GM19463 (cell line): Measurements from ENCODE around the gene DENND6B.

Experiments used
- ATAC-seq: cut with Tn5 transposase; IDR thresholded peaks from one replicate; pipeline ENCODE4 v1.9.1; 2021; ENCODE audit warnings: mild to moderate bottlenecking, moderate library complexity; ENCODE audit not compliant: unreplicated experiment

The DENND6B gene

DNA sequence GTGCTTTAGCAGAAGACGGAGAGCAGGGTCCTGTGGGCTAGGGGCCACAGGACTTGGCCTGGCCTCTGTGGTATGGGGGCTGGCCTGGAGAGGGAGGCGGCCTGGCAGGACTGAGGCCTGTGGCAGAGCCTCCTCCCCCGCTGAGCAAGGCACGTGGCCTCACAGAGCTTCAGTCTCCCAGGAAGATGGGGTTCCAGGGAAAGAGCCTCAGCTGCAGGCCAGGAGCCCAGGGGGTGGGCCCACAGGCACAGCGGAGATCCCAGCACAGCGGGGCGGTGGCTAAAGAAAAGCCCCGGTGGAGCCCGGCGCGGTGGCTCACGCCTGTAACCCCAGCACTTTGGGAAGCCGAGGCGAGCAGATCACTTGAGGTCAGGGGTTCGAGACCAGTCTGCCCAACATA is 67.5 kb downstream of the DENND6B start:
- no peak for ATAC-seq
